BLaER1 treated with 17β-estradiol and CSF1 and Interleukin-3, amounts not matched to agents 10 nM and 100 nM (cell line): ENCODE results near the gene RERE.

Experiments used
- H3K27ac ChIP-seq, 11 experiments: shearing (Covaris generic); formaldehyde crosslinking; 2 replicates each; pipeline ENCODE4 v1.8.1; 2022
- H3K27me3 ChIP-seq, 11 experiments: shearing (Covaris generic); formaldehyde crosslinking; 2 replicates each; pipeline ENCODE4 v1.8.1; 2022
- H3K36me3 ChIP-seq, 11 experiments: shearing (Covaris generic); formaldehyde crosslinking; 2 replicates each; pipeline ENCODE4 v1.8.1; 2022
- H3K4me1 ChIP-seq, 10 experiments: shearing (Covaris generic); formaldehyde crosslinking; 2 replicates each; pipeline ENCODE4 v1.8.1; 2022
- H3K4me2 ChIP-seq, 11 experiments: shearing (Covaris generic); formaldehyde crosslinking; 2 replicates each; pipeline ENCODE4 v1.8.1; 2022
- H3K4me3 ChIP-seq, 10 experiments: shearing (Covaris generic); formaldehyde crosslinking; 2 replicates each; pipeline ENCODE4 v1.8.1; 2022
- H3K9ac ChIP-seq, 11 experiments: shearing (Covaris generic); formaldehyde crosslinking; 2 replicates each; pipeline ENCODE4 v1.8.1; 2022
- H3K9me3 ChIP-seq, 11 experiments: shearing (Covaris generic); formaldehyde crosslinking; replicated peaks in 1 of 11; 2 replicates each; pipeline ENCODE4 v1.8.1; 2022
- H4K20me1 ChIP-seq, 11 experiments: shearing (Covaris generic); formaldehyde crosslinking; 2 replicates each; pipeline ENCODE4 v1.8.1; 2022
- Cebpa-rat ChIP-seq, 11 experiments: shearing (Covaris generic); IDR thresholded peaks; 2 replicates each; pipeline ENCODE4 v1.8.1; 2022

RERE gene

DNA sequence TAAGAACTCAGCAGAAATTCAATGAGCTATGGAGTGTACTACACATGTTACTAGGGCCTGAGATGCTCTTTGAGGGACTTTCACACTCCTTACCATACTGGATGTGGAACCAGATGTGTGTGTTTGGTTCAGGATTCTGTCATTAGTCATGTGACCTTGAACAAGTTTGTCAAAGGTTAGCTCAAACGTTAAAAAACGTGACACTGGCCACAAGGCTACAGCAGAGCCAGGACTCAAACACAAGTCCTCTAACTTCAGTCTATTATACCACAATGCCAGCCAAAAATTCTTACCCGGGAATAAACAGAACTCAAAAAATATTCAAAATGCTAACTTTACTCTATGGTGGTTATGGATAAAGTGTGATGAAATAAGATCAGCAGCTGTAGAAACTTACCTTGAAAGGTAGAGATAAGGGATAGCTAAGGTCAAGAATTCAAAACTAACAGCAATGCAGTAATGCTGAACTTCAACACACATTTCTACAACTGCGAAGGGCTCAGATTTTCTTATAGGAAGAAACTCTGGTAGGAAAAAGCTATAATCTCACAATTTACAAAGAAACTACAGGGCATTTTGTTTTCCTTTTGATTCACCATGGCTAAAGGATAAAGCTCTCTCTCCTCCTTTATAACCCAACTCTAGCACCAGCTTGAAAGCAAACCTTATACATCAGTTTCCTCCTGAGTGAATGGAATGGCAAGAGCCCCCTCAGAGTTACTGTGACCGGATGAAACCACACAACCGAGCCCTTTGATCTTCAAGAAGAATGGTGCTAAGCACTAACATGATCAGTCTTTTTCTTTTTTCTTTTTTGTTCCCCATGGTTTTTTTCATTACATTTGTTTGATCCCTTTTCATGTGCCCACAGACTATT is 265.6 kb downstream of the RERE start:
- H4K20me1 ChIP-seq, result peaks cover 13 to 97% (median 44%) of the 10 kb centered on the region in 11 experiments; a peak in 20 of 22 replicates
- H3K4me2 ChIP-seq, result 0 out of 22 replicates have a peak overlapping the region, but pooled peaks of 1 of the 11 experiments have one; percentile 16
- peaks cover 53 to 100% (median 91%) of the 10 kb centered on the region in 11 experiments for H3K36me3 ChIP-seq
- no peak for TF ChIP-seq Cebpa-rat (IDR thresholded peaks at IDR 0.05)
- H3K27me3 ChIP-seq, result no peaks in the 10 kb centered on the region
- H3K27ac ChIP-seq, result no peak overlapping the region
- no peaks in the 10 kb centered on the region for H3K9me3 ChIP-seq
- H3K9ac ChIP-seq, result no peak overlapping the region
- H3K4me1 ChIP-seq, result peaks cover 8 to 23% (median 15%) of the 10 kb centered on the region in 10 experiments; a peak in 18 of 20 replicates
- no peak overlapping the region for H3K4me3 ChIP-seq

DNA sequence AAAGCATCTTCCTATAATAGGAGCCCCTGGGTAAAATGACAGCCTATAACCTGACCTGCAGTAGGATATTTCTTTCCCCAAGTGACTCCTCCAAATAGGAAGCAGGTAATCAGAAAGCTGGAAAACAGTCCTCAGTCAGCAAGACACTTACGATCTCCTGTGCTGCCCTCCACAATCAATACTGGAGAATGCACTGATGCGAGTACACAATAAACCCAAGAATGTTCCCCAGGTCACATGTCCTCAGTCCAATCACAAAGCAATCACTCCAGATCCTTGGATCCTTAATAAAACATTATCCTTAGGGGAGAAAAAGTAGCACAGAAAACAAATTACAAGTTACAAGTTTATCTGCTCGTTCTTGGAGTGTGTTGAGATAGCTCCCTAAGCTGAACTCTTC is 266.4 kb downstream of the RERE start:
- Histone ChIP-seq H3K36me3 (peaks cover 56 to 100% (median 91%) of the 10 kb centered on the region in 11 experiments), H3K4me3 (no peak overlapping the region), H3K4me1 (peaks cover 8 to 23% (median 15%) of the 10 kb centered on the region in 10 experiments; a peak in 19 of 20 replicates), H3K27me3 (no peaks in the 10 kb centered on the region), H3K9ac (no peak overlapping the region), H4K20me1 (peaks cover 13 to 97% (median 44%) of the 10 kb centered on the region in 11 experiments; a peak in 20 of 22 replicates), H3K27ac (no peak overlapping the region), H3K9me3 (peaks cover 0 to 3% (median 0%) of the 10 kb centered on the region in 11 experiments; a peak in 3 of 22 replicates), H3K4me2 (no peak overlapping the region)
- no peak for TF ChIP-seq Cebpa-rat (IDR thresholded peaks at IDR 0.05)

DNA sequence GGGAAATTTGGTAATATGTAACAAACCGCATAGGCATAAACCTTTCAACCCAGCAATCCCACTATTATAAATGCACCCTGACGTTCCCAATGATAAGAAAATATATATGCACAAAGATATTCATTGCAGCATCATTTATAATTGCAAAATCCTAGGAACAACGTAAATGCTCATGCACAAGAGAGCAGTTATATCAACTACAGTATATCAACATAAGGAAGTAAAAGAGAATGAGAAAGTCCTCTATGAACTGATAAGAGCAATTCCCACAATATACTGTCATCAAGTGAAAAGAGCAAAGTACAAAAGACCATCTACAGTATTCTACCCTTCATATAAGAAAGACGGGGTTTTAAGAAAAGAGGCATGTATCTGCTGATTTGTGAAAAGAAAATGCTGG is 269.6 kb downstream of the RERE start:
- Histone ChIP-seq H3K9me3 (peaks cover 6 to 22% (median 13%) of the 10 kb centered on the region in 11 experiments; a peak in 19 of 22 replicates), H3K4me1 (peaks cover 0 to 9% (median 3%) of the 10 kb centered on the region in 10 experiments; a peak in 14 of 20 replicates), H3K27ac (no peak overlapping the region), H3K4me3 (no peak overlapping the region), H3K9ac (no peak overlapping the region), H3K4me2 (no peak overlapping the region), H4K20me1 (peaks cover 8 to 91% (median 46%) of the 10 kb centered on the region in 11 experiments; a peak in 20 of 22 replicates), H3K27me3 (no peaks in the 10 kb centered on the region), H3K36me3 (peaks cover 60 to 100% (median 88%) of the 10 kb centered on the region in 11 experiments)
- TF ChIP-seq Cebpa-rat (IDR thresholded peaks at IDR 0.05), result no peak

DNA sequence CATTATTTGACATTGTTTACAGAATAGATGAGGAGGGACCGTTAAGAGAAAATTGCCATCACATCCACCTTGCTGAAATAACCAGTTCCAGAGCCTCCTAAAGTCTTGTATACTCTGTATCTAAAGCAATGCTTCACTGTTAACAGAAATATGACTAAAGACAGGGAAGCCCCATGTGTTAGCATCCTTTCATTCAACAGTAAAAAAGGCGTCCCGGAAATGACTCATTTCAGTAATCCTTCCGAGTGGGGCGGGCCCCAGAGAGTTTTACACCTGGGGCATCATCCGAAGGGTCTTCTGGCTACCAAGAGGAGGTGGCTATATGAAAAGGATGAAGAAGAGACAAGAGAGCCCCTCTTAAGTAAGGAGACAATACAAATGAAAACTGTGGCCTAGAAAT is 272.4 kb downstream of the RERE start:
- Histone ChIP-seq H3K27ac (no peak overlapping the region), H3K9ac (no peak overlapping the region), H3K4me3 (no peak overlapping the region), H4K20me1 (peaks cover 12 to 91% (median 57%) of the 10 kb centered on the region in 11 experiments; a peak in 19 of 22 replicates), H3K36me3 (peaks cover 49 to 100% (median 83%) of the 10 kb centered on the region in 11 experiments), H3K27me3 (no peaks in the 10 kb centered on the region), H3K4me2 (no peak overlapping the region), H3K4me1 (peaks cover 12 to 25% (median 20%) of the 10 kb centered on the region in 10 experiments), H3K9me3 (peaks cover 6 to 22% (median 13%) of the 10 kb centered on the region in 11 experiments; a peak in 19 of 22 replicates)
- TF ChIP-seq Cebpa-rat (IDR thresholded peaks at IDR 0.05), result no peak

DNA sequence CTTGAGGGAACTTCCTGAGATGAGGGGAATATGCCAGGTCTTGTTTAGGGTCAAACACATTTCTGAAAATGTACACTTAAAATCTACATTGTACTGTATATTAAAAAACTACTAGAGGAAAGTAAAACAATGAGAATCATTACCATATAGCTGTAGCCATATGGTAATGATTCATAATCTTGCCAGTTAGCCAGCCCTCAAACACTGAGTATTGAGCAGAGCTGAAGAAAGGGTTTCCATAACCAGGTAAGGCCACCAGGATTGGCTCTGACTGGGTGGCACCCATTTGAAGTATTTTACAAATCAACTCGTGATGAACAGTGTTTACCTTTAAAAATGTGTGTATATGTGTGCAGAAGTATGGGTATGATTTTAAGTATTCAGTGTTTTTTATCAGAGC is 272.8 kb downstream of the RERE start:
- Histone ChIP-seq H3K36me3 (peaks cover 49 to 100% (median 83%) of the 10 kb centered on the region in 11 experiments), H3K4me2 (no peak overlapping the region)
- TF ChIP-seq Cebpa-rat (IDR thresholded peaks at IDR 0.05), result no peak

DNA sequence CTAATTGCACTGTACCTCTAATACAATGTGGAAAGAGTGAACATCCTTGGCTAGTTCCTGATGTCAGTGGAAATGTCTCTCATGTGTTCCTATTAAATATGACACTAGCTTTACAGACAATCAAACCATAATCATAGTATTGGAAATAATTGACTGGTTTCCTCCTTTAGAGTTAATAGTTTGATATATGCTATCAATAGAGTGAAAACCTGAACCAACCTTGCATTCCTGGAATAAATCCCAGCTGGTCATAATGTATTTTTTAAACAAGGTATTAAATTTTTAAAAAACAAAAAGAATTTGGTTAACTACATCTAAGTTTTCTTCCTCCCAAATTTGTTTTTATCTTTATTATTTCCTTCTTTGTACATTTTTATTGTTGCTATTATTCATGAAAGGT is 273.5 kb downstream of the RERE start:
- H3K9me3 ChIP-seq, result peaks cover 6 to 22% (median 13%) of the 10 kb centered on the region in 11 experiments; a peak in 19 of 22 replicates
- H3K27me3 ChIP-seq, result no peaks in the 10 kb centered on the region
- H3K27ac ChIP-seq, result no peak overlapping the region
- H3K36me3 ChIP-seq, result peaks cover 51 to 100% (median 83%) of the 10 kb centered on the region in 11 experiments
- TF ChIP-seq Cebpa-rat (IDR thresholded peaks at IDR 0.05), result no peak
- H3K4me3 ChIP-seq, result no peak overlapping the region
- no peak overlapping the region for H3K4me2 ChIP-seq
- H4K20me1 ChIP-seq, result peaks cover 10 to 91% (median 64%) of the 10 kb centered on the region in 11 experiments; a peak in 19 of 22 replicates
- H3K9ac ChIP-seq, result no peak overlapping the region
- peaks cover 18 to 34% (median 26%) of the 10 kb centered on the region in 10 experiments for H3K4me1 ChIP-seq

More for the DNA sequence above, 272.8 kb downstream of the RERE start:
- no peaks in the 10 kb centered on the region for H3K27me3 ChIP-seq
- no peak overlapping the region for H3K4me3 ChIP-seq
- H3K27ac ChIP-seq, result no peak overlapping the region
- H4K20me1 ChIP-seq, result peaks cover 13 to 91% (median 58%) of the 10 kb centered on the region in 11 experiments; a peak in 19 of 22 replicates
- no peak overlapping the region for H3K9ac ChIP-seq
- H3K4me1 ChIP-seq, result peaks cover 15 to 30% (median 23%) of the 10 kb centered on the region in 10 experiments
- H3K9me3 ChIP-seq, result peaks cover 6 to 22% (median 13%) of the 10 kb centered on the region in 11 experiments; a peak in 19 of 22 replicates

DNA sequence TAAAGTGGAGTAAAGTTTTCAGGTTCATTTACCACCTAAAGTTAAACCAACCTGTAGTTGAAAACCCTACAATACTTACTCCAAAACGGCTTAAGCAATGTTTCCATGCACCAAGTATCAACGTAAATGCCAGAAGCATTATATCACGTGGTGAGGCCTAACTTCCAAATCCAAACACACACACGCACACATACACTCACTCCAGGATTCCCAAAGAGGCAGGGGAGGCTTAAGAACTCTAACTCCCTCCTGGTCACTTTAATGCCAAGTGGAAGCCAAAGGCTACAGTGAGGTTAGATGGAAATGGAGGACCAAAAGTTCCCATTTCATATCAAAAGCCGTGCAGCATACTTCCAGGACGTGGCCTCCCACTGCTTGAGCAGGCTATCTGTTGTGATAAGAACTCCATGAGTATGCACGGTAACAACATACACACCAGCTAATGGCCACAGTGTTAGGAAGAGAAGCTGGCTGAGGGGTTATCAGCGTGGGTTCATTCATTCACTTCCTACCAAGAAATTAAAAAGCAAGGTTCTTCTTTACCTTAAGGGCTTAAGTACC is 275.4 kb downstream of the RERE start:
- Histone ChIP-seq H3K27ac (no peak overlapping the region), H3K4me2 (no peak overlapping the region; a peak in 1 of 22 replicates), H3K36me3 (peaks cover 59 to 100% (median 84%) of the 10 kb centered on the region in 11 experiments), H4K20me1 (peaks cover 17 to 91% (median 67%) of the 10 kb centered on the region in 11 experiments; a peak in 20 of 22 replicates), H3K4me1 (peaks cover 18 to 34% (median 26%) of the 10 kb centered on the region in 10 experiments), H3K9me3 (peaks cover 6 to 22% (median 13%) of the 10 kb centered on the region in 11 experiments; a peak in 19 of 22 replicates), H3K27me3 (no peaks in the 10 kb centered on the region), H3K4me3 (no peak overlapping the region), H3K9ac (no peak overlapping the region)
- TF ChIP-seq Cebpa-rat (IDR thresholded peaks at IDR 0.05), result no peak

DNA sequence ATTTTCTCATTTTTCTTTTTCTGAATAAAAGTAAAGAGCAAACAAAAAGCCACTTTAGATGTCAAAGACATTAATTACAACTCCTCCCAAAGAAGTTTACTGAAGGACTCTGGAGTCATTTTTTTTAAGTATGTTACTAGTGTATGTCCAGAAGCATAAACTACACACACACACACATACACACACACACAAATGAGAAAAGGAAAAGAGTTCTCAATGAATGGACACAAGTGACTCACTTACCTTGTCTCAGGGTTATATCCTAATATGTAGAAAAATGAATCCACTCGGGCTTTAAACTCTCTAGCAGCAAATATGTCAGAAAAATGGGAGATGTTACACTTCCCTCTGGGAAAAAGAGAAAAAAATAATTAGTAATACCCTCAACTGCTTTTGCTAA is 276.5 kb downstream of the RERE start:
- TF ChIP-seq Cebpa-rat (IDR thresholded peaks at IDR 0.05), result no peak
- no peaks in the 10 kb centered on the region for H3K27me3 ChIP-seq
- H3K4me1 ChIP-seq, result peaks cover 18 to 34% (median 26%) of the 10 kb centered on the region in 10 experiments
- no peak overlapping the region for H3K4me3 ChIP-seq
- H3K9me3 ChIP-seq, result peaks cover 6 to 20% (median 13%) of the 10 kb centered on the region in 11 experiments; a peak in 19 of 22 replicates
- H3K9ac ChIP-seq, result no peak overlapping the region
- H3K27ac ChIP-seq, result peak overlapping the region in 1 of 11 experiments; percentile 10; a peak in 2 of 22 replicates
- peak overlapping the region in 7 of 11 experiments; percentile 16 to 68 (median 28); a peak in 7 of 22 replicates for H3K4me2 ChIP-seq
- H4K20me1 ChIP-seq, result peaks cover 17 to 98% (median 76%) of the 10 kb centered on the region in 11 experiments; a peak in 20 of 22 replicates
- peaks cover 58 to 100% (median 85%) of the 10 kb centered on the region in 11 experiments for H3K36me3 ChIP-seq
